HepG2 (cell line): Measurements from ENCODE around the gene IMPDH1.

Experiments used
- CREB1 ChIP-seq, 2 experiments: fragments of 450-650 bp in 1 of 2; IDR thresholded peaks; 2 replicates each; pipeline ENCODE4 v1.6.1; 2016 to 2017; ENCODE audit warnings: control low read depth in 1 of 2, mild to moderate bottlenecking in 1 of 2, missing compliant biosample characterization in 1 of 2, missing genetic modification characterization in 1 of 2
- EZH2 ChIP-seq: conservative IDR thresholded peaks from 2 replicates; pipeline ENCODE4 v1.6.1; 2012; ENCODE audit warnings: mild to moderate bottlenecking, low read depth, low read length, moderate library complexity
- JUN ChIP-seq: sonication (generic); formaldehyde crosslinking; IDR thresholded peaks from 2 replicates; pipeline ENCODE4 v1.4.0; 2020; ENCODE audit warnings: mild to moderate bottlenecking, missing genetic modification reagents
- NR2F6 ChIP-seq, 2 experiments: IDR thresholded peaks; 2 replicates each; pipeline ENCODE4 v1.6.1; 2016; ENCODE audit warnings: antibody characterized with exemption in 1 of 2, mild to moderate bottlenecking in 1 of 2
- POLR2A ChIP-seq, 2 experiments: IDR thresholded peaks; 2 replicates each; pipeline ENCODE4 v1.6.1; 2011; ENCODE audit warnings: low read depth in 2 of 2, low read length in 2 of 2, mild to moderate bottlenecking in 1 of 2, moderate library complexity in 1 of 2; ENCODE audit not compliant: insufficient read depth in 1 of 2
- POLR2AphosphoS5 ChIP-seq: IDR thresholded peaks from 2 replicates; pipeline ENCODE4 v1.6.1; 2012; ENCODE audit warnings: low read depth, low read length
- SOX6 ChIP-seq, 2 experiments: fragments of 450-650 bp in 1 of 2; sonication (generic) in 1 of 2; formaldehyde crosslinking in 1 of 2; IDR thresholded peaks; 2 replicates each; pipeline versions ENCODE4 v1.4.0 to v1.6.1; 2017 to 2020; ENCODE audit warnings: antibody characterized with exemption in 1 of 2, mild to moderate bottlenecking in 1 of 2, missing genetic modification reagents in 1 of 2
- TARDBP ChIP-seq: sonication (generic); formaldehyde crosslinking; IDR thresholded peaks from 2 replicates; pipeline ENCODE4 v1.8.0; 2022; ENCODE audit warnings: mild to moderate bottlenecking, missing genetic modification reagents
- YY1 ChIP-seq: IDR thresholded peaks from 2 replicates; pipeline ENCODE4 v1.6.1; 2011; ENCODE audit warnings: low read length, low read depth, moderate library complexity, mild to moderate bottlenecking; ENCODE audit not compliant: insufficient read depth, insufficient replicate concordance
- ZFP62 ChIP-seq: sonication (generic); formaldehyde crosslinking; IDR thresholded peaks from 2 replicates; pipeline ENCODE4 v1.4.0; 2020; ENCODE audit warnings: missing genetic modification reagents
- ZNF660 ChIP-seq: sonication (generic); formaldehyde crosslinking; IDR thresholded peaks from 2 replicates; pipeline ENCODE4 v1.5.1; 2020; ENCODE audit warnings: mild to moderate bottlenecking, low read depth, missing genetic modification reagents, borderline replicate concordance
- TF ChIP-seq, protein P1 (sequence below): sonication (generic); formaldehyde crosslinking; IDR thresholded peaks from 2 replicates; pipeline ENCODE4 v1.5.0; 2020; ENCODE audit warnings: mild to moderate bottlenecking, missing genetic modification reagents, moderate library complexity

DNA sequence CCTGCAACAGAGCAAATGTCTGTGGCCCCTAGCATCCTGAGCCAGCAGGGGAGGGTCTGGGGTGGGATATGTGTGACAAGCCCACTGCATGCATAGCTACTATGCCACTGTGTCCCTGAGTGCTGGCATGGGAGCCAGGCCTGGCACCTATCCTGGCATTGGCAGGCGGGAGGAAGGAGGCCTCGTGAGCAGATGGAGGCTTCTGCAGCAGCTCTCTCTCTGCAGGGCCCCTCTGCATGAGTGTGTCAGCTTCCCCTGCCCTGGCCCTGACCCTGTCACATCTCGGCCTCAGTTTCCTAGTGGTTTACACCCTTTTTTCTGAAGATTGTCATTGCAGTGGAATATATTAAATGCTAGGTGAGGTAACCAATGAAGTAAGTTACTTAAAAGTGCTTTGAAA lies 13.1 kb upstream of the IMPDH1 start:
- TF ChIP-seq POLR2A (IDR thresholded peaks at IDR 0.05; ENCODE audit: insufficient read depth in 1 of 2, low read depth in 2 of 2, low read length in 2 of 2) (no peak), ZNF660 (CRISPR knock-in tag) (no peak), EZH2 (no peak), SOX6 (IDR thresholded peaks at IDR 0.05) (no peak), SOX6 (CRISPR knock-in tag; IDR thresholded peaks at IDR 0.05) (no peak), NR2F6 (IDR thresholded peaks at IDR 0.05) (no peak), NR2F6 (CRISPR knock-in tag; IDR thresholded peaks at IDR 0.05) (no peak), TARDBP (no peak), CREB1 (IDR thresholded peaks at IDR 0.05) (no peak), CREB1 (CRISPR knock-in tag; IDR thresholded peaks at IDR 0.05) (no peak), JUN (CRISPR knock-in tag) (no peak), POLR2AphosphoS5 (no peak), ZFP62 (no peak), YY1 (no peak)
- TF ChIP-seq, protein P1, sequence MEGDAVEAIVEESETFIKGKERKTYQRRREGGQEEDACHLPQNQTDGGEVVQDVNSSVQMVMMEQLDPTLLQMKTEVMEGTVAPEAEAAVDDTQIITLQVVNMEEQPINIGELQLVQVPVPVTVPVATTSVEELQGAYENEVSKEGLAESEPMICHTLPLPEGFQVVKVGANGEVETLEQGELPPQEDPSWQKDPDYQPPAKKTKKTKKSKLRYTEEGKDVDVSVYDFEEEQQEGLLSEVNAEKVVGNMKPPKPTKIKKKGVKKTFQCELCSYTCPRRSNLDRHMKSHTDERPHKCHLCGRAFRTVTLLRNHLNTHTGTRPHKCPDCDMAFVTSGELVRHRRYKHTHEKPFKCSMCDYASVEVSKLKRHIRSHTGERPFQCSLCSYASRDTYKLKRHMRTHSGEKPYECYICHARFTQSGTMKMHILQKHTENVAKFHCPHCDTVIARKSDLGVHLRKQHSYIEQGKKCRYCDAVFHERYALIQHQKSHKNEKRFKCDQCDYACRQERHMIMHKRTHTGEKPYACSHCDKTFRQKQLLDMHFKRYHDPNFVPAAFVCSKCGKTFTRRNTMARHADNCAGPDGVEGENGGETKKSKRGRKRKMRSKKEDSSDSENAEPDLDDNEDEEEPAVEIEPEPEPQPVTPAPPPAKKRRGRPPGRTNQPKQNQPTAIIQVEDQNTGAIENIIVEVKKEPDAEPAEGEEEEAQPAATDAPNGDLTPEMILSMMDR = no peak
